Activated CD8-positive, alpha-beta memory T cell treated with anti-CD3 and anti-CD28 coated beads, Interleukin-2, amount 50 U/mL, for 1 hour (primary cell): ENCODE data around the gene ZNF32.
A peak's percentile ranks its signal among the peaks of the same experiment; 100 is the strongest.
"Not testable (repeated sequence)": the region's sequence is repeated elsewhere in the genome, so short reads cannot be mapped to it uniquely, and the experiment has no call there.

Source experiments
- DNase-seq: peaks from one replicate; pipeline ENCODE4 v3.0.0-alpha.2; 2020; ENCODE audit errors: extremely low read depth

The ZNF32 gene

GRCh38 chr10:43635816-43636215, 12.9 kb downstream of the ZNF32 start:
- not testable (repeated sequence) for DNase-seq

- DNase-seq, result no peak
Measured at GRCh38 chr10:43628956-43629355, 19.7 kb downstream of the ZNF32 start.

DNA sequence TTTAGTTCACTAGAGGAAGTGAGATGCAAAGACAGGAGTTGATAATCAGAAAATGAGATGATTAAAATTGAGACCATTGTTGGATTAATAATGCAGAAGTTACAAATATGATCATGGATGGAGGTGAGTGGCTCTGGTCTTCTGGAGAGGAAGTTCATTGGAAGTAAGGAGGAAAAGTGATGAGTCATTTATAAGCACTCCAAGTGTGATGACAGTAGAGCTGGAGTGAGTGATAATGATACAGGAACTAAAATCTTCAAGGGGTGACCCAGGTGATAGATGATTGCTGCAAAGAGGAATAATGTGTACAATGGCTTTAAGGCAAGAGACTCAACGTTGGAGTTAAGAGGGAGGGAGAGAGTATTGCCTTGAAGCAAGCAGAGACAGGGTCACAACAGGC, 20.7 kb downstream of the ZNF32 start:
- DNase-seq, result no peak

DNA sequence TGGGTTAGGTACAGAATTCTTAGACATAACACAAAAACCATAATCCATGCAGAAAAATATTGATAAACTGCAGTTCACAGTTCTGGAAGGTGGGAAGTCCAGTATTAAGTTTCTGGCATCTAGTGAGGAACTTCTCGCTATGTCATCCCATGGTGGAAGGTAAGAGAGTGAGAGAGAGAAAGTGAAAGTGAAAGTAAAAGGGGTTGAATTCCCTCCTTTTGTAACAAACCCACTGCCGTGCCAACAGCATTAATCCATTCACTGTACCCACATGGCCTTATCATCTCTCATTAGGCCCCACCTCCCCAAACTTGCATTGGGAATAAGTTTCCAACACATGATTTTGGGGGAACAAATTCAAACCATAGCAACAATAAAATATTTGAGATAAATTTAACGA, 25.3 kb downstream of the ZNF32 start:
- DNase-seq, result no peak

GRCh38 chr10:43622038-43622437, 26.6 kb downstream of the ZNF32 start:
- no peak for DNase-seq

DNA sequence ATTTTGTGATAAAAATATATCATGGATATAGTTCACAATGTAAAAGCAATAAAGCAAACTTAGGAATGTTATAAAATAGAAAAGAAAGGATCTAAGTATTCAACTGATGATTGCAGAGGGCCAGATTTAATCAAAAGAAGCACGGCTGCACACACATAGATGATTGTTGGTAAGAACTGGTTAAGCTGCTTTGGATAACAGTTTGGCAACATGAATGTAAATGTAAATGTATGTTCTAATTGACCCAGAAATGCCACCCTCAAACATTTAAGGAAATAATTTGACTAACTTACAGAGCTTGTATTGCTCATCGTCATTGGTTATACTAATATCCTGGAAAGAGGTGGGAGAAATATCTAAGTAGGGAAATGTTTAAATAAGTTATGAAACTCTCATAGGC, 29.3 kb downstream of the ZNF32 start:
- no peak for DNase-seq

GRCh38 chr10:43616697-43617370, 31.8 kb downstream of the ZNF32 start:
- no peak for DNase-seq

DNA sequence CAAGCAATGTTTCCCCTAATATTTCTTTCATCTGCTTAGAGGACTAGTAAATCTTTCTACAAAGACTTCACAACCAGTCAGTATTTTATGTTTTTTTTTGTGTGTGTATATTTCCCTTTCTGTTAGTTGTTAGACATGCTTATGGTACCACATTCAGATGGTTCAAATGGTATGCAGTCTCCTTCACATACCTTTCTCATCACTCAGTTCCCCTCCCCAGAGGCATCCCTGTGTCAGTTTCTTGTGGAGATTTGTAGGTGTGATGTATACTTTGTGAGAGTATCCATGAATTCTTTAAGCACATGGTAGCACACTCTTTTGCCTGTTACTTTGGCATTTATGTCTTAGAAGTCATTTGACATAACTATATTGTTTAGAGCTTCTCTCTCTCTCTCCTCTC, 38.0 kb downstream of the ZNF32 start:
- DNase-seq, result no peak

DNA sequence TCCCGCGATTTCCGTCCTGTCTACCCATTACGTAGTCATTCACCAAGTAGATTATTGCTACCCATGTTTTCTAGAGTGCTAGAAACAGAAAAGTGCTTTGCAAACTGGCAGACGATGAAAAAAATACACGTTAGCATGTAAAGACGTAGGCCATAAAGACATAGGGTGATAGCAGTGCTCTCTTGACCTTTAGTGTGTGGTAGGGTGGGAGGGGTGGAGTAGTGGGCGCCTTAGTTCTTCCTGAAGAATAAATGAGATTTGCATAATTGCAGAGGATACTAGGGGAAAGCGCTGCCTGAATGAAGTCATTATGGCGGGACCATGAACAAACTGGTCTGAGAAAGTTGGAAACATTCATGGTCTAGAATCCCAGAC, 41.5 kb downstream of the ZNF32 start:
- DNase-seq, result no peak

DNA sequence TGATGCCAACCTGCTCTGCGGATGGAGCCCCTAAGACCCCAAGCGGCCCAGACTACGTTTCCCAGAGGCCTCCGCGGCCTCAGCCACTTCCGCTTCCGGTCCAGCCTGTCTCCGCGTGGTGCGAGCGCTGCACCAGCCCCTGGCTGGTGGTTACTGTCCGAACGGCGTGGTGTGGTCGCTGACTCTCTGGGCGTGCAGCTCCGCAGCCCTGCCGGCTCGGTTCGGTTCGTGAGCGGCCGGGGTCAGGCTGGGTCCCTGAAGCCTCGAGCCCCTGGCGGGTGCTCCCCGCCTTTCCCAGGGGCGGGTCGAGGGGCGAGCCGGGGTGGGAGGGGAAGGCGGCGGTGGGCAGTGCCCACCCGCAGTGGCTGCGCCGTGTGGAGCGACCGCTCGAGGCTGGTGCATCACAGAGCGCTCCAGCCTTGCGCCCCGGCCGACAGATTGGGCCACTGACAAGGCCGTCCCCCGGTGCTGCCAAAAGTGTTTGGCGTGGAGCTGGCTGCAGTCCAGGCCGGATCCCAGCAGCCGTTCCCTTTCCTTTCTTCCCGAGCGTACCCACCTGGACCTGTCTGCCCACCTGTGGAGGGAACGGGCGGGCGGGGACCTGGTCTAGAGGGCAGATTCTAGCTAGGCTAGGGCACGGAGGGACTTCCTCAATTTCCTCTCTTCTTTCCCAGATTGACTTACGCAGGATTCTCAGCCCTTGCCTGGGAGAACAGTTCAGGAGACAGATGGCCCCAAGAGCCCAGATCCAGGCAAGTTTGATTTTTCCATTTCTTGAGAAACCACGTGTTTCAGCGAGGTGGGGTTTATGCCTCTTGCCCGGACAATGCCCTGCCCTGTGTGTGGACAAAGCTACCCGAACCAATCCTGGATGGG, 42.1 kb downstream of the ZNF32 start, which contains the start of gene ZNF485:
Gene ZNF485 (plus strand): TSS at position 116 of the 876 bp plus-strand sequence. CDS start 613 bp downstream, at position 729.
- peak; percentile 8 for DNase-seq

GRCh38 chr10:43605850-43606322, 42.8 kb downstream of the ZNF32 start:
- DNase-seq, result no peak

DNA sequence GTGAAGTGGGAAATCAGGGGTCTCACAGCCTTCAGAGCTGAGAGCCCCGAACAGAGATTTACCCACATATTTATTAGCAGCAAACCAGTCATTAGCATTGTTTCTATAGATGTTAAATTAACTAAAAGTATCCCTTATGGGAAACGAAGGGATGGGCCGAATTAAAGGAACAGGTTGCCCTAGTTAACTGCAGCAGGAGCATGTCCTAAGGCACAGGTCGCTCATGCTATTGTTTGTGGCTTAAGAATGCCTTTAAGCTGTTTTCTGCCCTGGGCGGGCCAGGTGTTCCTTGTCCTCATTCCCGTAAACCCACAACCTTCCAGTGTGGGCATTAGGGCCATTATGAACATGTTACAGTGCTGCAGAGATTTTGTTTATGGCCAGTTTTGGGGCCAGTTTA, 47.1 kb downstream of the ZNF32 start:
- DNase-seq, result not testable (repeated sequence)

DNA sequence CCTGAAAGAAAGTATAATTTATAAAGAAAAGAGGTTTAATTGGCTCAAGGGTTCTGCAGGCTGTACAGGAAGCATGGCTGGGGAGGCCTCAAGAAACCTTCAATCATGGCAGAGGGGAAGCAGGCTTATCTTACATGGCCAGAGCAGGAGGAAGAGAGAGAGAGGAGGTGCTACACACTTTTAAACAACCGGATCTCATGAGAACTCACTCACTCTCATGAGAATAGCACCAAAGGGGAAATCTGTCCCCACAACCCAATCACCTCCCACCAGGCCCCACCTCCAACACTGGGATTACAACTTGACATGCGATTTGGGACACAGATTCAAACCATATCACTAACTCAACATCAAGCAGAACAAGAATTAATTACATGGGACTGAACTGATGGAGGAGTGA, 49.3 kb downstream of the ZNF32 start:
- no peak for DNase-seq

DNA sequence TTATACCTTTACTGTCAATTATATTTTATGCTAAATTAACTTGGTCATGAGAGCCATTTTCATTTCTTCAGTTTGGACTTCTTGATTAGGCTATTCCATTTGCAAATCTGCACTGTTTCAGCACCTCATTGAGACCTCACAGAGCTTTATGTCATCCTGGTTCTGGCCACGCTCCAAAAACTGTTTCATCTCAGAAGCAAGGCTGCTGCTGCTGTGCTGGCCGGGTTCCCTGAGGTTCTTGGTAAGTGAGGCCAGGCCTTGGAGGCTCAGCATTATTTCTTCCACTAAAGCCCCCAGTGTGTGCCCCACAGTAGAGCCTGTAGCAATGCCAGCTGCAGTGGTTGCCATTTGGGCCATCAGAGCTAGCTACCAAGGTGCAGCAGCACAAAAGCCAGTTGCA, 50.2 kb downstream of the ZNF32 start:
- no peak for DNase-seq

- DNase-seq, result no peak
Measured at GRCh38 chr10:43596546-43596945, 52.1 kb downstream of the ZNF32 start.

DNA sequence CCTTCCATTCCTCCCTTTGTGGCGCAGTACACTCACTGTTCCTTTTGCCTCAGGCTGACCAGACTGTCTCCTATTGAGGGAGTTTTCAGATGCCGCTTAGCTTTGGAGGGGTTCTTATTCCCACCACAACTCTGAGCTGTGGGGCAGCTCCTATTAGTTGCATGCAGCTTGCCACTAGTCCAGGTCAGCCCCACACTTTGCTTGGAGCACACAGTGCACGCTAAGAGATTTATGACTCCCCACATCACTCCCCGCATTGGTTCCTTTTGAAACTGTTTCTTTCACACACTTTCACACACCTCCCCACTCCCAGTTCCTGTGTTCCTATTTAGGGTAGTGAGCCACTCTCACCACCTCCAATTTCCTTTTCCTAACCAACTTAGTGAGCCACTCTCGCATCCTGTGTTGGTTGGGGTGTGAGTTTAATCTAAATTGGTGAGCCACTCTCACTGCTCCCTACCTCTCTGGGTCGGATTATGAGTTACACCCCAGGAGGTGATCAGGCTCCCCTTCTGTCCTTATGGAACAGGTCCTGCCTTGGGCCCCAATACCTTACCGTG, 52.9 kb downstream of the ZNF32 start:
- DNase-seq, result no peak

GRCh38 chr10:43594944-43595589, 53.6 kb downstream of the ZNF32 start:
- no peak for DNase-seq
